Effector memory CD8-positive, alpha-beta T cell (primary cell): ENCODE measurements around the gene IQCF5.
"Not testable (repeated sequence)": the region's sequence is repeated elsewhere in the genome, so short reads cannot be mapped to it uniquely, and the experiment has no call there.

Source experiments
- ATAC-seq: fragments of 150-1000 bp; cut with Tn5 transposase; replicated peaks from 2 replicates; pipeline ENCODE4 v1.10.0; 2021; ENCODE audit warnings: mild to moderate bottlenecking, moderate library complexity
- DNase-seq, 3 experiments: peaks; one replicate each; pipeline ENCODE4 v3.0.0; 2021
- H3K27ac Mint-ChIP-seq, 2 donors: one replicate each; pipeline ENCODE4 v1.8.0; 2022; ENCODE audit warnings: mild to moderate bottlenecking in 2 of 2, mixed read lengths in 2 of 2, moderate library complexity in 2 of 2
- H3K27me3 Mint-ChIP-seq, 2 donors: one replicate each; pipeline ENCODE4 v1.8.0; 2022; ENCODE audit warnings: mixed read lengths in 2 of 2
- H3K36me3 Mint-ChIP-seq: one replicate; pipeline ENCODE4 v1.8.0; 2022; ENCODE audit warnings: mild to moderate bottlenecking, moderate library complexity, mixed read lengths; ENCODE audit not compliant: insufficient read depth
- H3K4me1 Mint-ChIP-seq, 2 donors: one replicate each; pipeline ENCODE4 v1.8.0; 2022; ENCODE audit warnings: low read depth in 2 of 2, mixed read lengths in 2 of 2
- H3K4me3 Mint-ChIP-seq, 2 donors: one replicate each; pipeline ENCODE4 v1.8.0; 2022; ENCODE audit warnings: mild to moderate bottlenecking in 2 of 2, mixed read lengths in 2 of 2, moderate library complexity in 2 of 2
- H3K9me3 Mint-ChIP-seq, 2 donors: one replicate each; pipeline ENCODE4 v1.8.0; 2022; ENCODE audit warnings: mixed read lengths in 2 of 2
- total RNA-seq, 9 experiments: gene quantifications; one replicate each; lab custom pipeline; 2026; lab: John Stamatoyannopoulos, UW

The IQCF5 gene
- 0 to 0.06 (median 0) reads per million in 9 experiments for total RNA-seq

GRCh38 chr3:51875501-51875900, at the start of gene IQCF5:
TSS of gene IQCF5 (minus strand) at chr3:51875601. CDS start at chr3:51875531, 70 bp downstream.
- Mint-ChIP-seq H3K9me3 (no peaks in the 10 kb centered on the region), H3K27me3 (peaks cover 47% of the 10 kb centered on the region in 2 donors), H3K4me3 (no peak within 1 kb of the TSS), H3K27ac (no peak within 1 kb of the TSS), H3K4me1 (peaks cover 7 to 8% of the 10 kb centered on the region in 2 donors), H3K36me3 (no peaks in the 10 kb centered on the region)
- ATAC-seq (no peak), DNase-seq (no peak)

- Mint-ChIP-seq H3K4me1 (no peaks in the 10 kb centered on the region), H3K27ac (no peak overlapping the region), H3K4me3 (no peak overlapping the region), H3K27me3 (peaks cover 6 to 15% of the 10 kb centered on the region in 2 donors), H3K36me3 (no peaks in the 10 kb centered on the region), H3K9me3 (no peaks in the 10 kb centered on the region)
- DNase-seq (no peak), ATAC-seq (no peak)
Observed at GRCh38 chr3:51921081-51921578, 45.7 kb upstream of the IQCF5 start.

- Mint-ChIP-seq H3K27ac (no peak overlapping the region), H3K4me1 (no peaks in the 10 kb centered on the region), H3K36me3 (no peaks in the 10 kb centered on the region), H3K4me3 (no peak overlapping the region), H3K9me3 (no peaks in the 10 kb centered on the region), H3K27me3 (peaks cover 10 to 15% of the 10 kb centered on the region in 2 donors)
- DNase-seq (no peak), ATAC-seq (no peak)
Observed at GRCh38 chr3:51916418-51916817, 41.0 kb upstream of the IQCF5 start.

- Mint-ChIP-seq H3K36me3 (no peaks in the 10 kb centered on the region), H3K4me3 (no peak overlapping the region)
Observed at GRCh38 chr3:51908026-51908425, 32.6 kb upstream of the IQCF5 start.

GRCh38 chr3:51904034-51904823, 28.8 kb upstream of the IQCF5 start:
- DNase-seq, result no peak
- peaks cover 80 to 81% of the 10 kb centered on the region in 2 donors for H3K27me3 Mint-ChIP-seq
- no peak overlapping the region for H3K4me3 Mint-ChIP-seq
- no peaks in the 10 kb centered on the region for H3K36me3 Mint-ChIP-seq
- ATAC-seq, result no peak
- H3K27ac Mint-ChIP-seq, result no peak overlapping the region
- H3K4me1 Mint-ChIP-seq, result peaks cover 0 to 6% of the 10 kb centered on the region in 2 donors
- H3K9me3 Mint-ChIP-seq, result peaks cover 0 to 5% of the 10 kb centered on the region in 2 donors

More at GRCh38 chr3:51908026-51908425, 32.6 kb upstream of the IQCF5 start:
- no peak for DNase-seq
- H3K27ac Mint-ChIP-seq, result no peak overlapping the region
- no peaks in the 10 kb centered on the region for H3K4me1 Mint-ChIP-seq
- no peak for ATAC-seq
- peaks cover 0 to 5% of the 10 kb centered on the region in 2 donors for H3K9me3 Mint-ChIP-seq
- H3K27me3 Mint-ChIP-seq, result peaks cover 57 to 61% of the 10 kb centered on the region in 2 donors

GRCh38 chr3:51902361-51902760, 27.0 kb upstream of the IQCF5 start:
- H3K9me3 Mint-ChIP-seq, H3K27ac Mint-ChIP-seq, H3K4me1 Mint-ChIP-seq, H3K4me3 Mint-ChIP-seq, H3K36me3 Mint-ChIP-seq, ATAC-seq, DNase-seq: not testable (repeated sequence)
- H3K27me3 Mint-ChIP-seq, result peaks cover 78 to 80% of the 10 kb centered on the region in 2 donors

- ATAC-seq, H3K9me3 Mint-ChIP-seq, H3K4me3 Mint-ChIP-seq, H3K27ac Mint-ChIP-seq, DNase-seq, H3K4me1 Mint-ChIP-seq, H3K36me3 Mint-ChIP-seq: not testable (repeated sequence)
- peaks cover 67 to 78% of the 10 kb centered on the region in 2 donors for H3K27me3 Mint-ChIP-seq
Observed at GRCh38 chr3:51900043-51900442, 24.6 kb upstream of the IQCF5 start.

GRCh38 chr3:51897391-51897790, 22.0 kb upstream of the IQCF5 start:
- Mint-ChIP-seq H3K4me3 (no peak overlapping the region), H3K27ac (no peak overlapping the region), H3K27me3 (peaks cover 51 to 71% of the 10 kb centered on the region in 2 donors), H3K36me3 (no peaks in the 10 kb centered on the region), H3K9me3 (no peaks in the 10 kb centered on the region), H3K4me1 (peaks cover 0 to 3% of the 10 kb centered on the region in 2 donors)
- DNase-seq (no peak), ATAC-seq (no peak)

GRCh38 chr3:51896607-51897305, 21.4 kb upstream of the IQCF5 start:
- H3K9me3 Mint-ChIP-seq, result no peaks in the 10 kb centered on the region
- H3K27ac Mint-ChIP-seq, result no peak overlapping the region
- no peak overlapping the region for H3K4me3 Mint-ChIP-seq
- no peaks in the 10 kb centered on the region for H3K36me3 Mint-ChIP-seq
- ATAC-seq (no peak), DNase-seq (no peak)
- H3K27me3 Mint-ChIP-seq, result peaks cover 52 to 73% of the 10 kb centered on the region in 2 donors
- H3K4me1 Mint-ChIP-seq, result peaks cover 0 to 1% of the 10 kb centered on the region in 2 donors

GRCh38 chr3:51894939-51895338, 19.5 kb upstream of the IQCF5 start:
- DNase-seq, result no peak
- Mint-ChIP-seq H3K9me3 (no peaks in the 10 kb centered on the region), H3K27ac (no peak overlapping the region), H3K4me1 (peaks cover 0 to 1% of the 10 kb centered on the region in 2 donors), H3K27me3 (peaks cover 47 to 71% of the 10 kb centered on the region in 2 donors), H3K4me3 (no peak overlapping the region), H3K36me3 (no peaks in the 10 kb centered on the region)
- ATAC-seq, result no peak

GRCh38 chr3:51894391-51894790, 19.0 kb upstream of the IQCF5 start:
- no peak for ATAC-seq
- DNase-seq, result no peak
- Mint-ChIP-seq H3K9me3 (no peaks in the 10 kb centered on the region), H3K36me3 (no peaks in the 10 kb centered on the region), H3K27me3 (peaks cover 47 to 71% of the 10 kb centered on the region in 2 donors), H3K4me3 (no peak overlapping the region), H3K4me1 (peaks cover 0 to 1% of the 10 kb centered on the region in 2 donors), H3K27ac (no peak overlapping the region)

- H3K4me1 Mint-ChIP-seq, result peaks cover 0 to 1% of the 10 kb centered on the region in 2 donors
- DNase-seq, result no peak
- H3K36me3 Mint-ChIP-seq, result no peaks in the 10 kb centered on the region
- no peak for ATAC-seq
- no peak overlapping the region for H3K4me3 Mint-ChIP-seq
- peak overlapping the region in 1 of 2 donors; percentile 1 for H3K27ac Mint-ChIP-seq
- H3K9me3 Mint-ChIP-seq, result no peaks in the 10 kb centered on the region
- peaks cover 23 to 42% of the 10 kb centered on the region in 2 donors for H3K27me3 Mint-ChIP-seq
Observed at GRCh38 chr3:51891242-51892039, 16.0 kb upstream of the IQCF5 start.
